ENCODE data around the gene CASK. TPM values are rescaled to one million over a fixed set of nuclear protein-coding genes. Genes with fewer than 3 reads are reported as not detected.

Gene CASK
- total RNA-seq, 1 experiment from 2014 or later: 54.6 TPM

DNA sequence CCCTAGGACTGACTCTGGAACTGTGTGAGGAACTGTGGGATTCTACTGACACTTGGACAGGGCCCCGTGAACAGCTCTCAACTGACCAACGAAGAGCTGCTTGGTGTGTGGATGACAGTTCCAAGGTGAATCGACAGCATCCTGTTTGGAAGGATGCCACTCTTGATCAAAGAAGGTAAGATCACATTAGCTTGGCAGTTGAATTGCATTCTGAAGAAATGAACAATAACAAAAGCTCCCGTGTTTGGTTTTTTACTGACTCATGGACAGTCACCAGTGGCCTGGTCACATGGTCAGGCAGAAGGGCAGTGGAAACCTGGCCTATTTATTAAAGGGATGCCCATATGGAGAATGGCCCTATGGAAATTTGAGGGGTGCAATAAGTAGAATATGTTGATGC, 267.7 kb downstream of the CASK start (continued):
- TF ChIP-seq EMX1 (CRISPR knock-in tag; IDR thresholded peaks at IDR 0.05): no peak
- no peak for TF ChIP-seq KAT7 (CRISPR knock-in tag; IDR thresholded peaks at IDR 0.05; ENCODE audit: borderline replicate concordance)
- TF ChIP-seq GABPB1 (CRISPR knock-in tag; IDR thresholded peaks at IDR 0.05): no peak

DNA sequence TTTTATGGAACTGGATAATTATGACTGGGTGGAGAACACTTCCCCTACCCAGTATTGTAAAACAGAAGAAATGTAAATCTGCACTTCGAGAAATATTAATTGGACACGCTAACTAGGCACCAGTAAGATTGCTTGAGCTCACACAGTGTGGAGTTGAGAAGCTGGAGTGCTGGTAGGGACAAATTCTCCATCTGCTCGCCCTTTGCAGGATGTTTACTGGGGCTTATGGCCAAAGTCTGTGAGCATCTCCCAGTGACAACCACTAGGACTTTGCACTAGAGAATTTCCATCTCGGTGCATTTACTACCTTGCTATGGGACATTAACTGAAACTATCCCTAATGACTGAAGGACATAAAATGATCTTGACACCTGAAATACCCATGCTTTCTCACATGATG, 268.3 kb downstream of the CASK start:
- no peak for DNase-seq (ENCODE audit: low spot score)
- CTCF ChIA-PET: no interaction called here
- Mint-ChIP-seq H3K27me3 (ENCODE audit: low read depth) (no peaks in the 10 kb centered on the region), H3K4me1 (peaks cover 15% of the 10 kb centered on the region), H3K9me3 (no peaks in the 10 kb centered on the region; the same call in 1 of the 2 replicates), H3K4me3 (no peak overlapping the region), H3K36me3 (peaks cover 42% of the 10 kb centered on the region), H3K27ac (no peak overlapping the region)
- TF ChIP-seq MYBL2 (CRISPR knock-in tag; IDR thresholded peaks at IDR 0.05): no peak
- no peak for TF ChIP-seq OVOL2 (CRISPR knock-in tag; IDR thresholded peaks at IDR 0.05; ENCODE audit: borderline replicate concordance)
- TF ChIP-seq CREM (CRISPR knock-in tag; IDR thresholded peaks at IDR 0.05): no peak
- no peak for TF ChIP-seq FOXJ3 (CRISPR knock-in tag; IDR thresholded peaks at IDR 0.05; ENCODE audit: borderline replicate concordance)
- TF ChIP-seq, protein P1, sequence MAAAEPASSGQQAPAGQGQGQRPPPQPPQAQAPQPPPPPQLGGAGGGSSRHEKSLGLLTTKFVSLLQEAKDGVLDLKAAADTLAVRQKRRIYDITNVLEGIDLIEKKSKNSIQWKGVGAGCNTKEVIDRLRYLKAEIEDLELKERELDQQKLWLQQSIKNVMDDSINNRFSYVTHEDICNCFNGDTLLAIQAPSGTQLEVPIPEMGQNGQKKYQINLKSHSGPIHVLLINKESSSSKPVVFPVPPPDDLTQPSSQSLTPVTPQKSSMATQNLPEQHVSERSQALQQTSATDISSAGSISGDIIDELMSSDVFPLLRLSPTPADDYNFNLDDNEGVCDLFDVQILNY (CRISPR knock-in tag; IDR thresholded peaks at IDR 0.05): no peak
- no peak for TF ChIP-seq SOX15 (CRISPR knock-in tag; IDR thresholded peaks at IDR 0.05)
- no peak for TF ChIP-seq CBFB (CRISPR knock-in tag; IDR thresholded peaks at IDR 0.05; ENCODE audit: low read depth)
- TF ChIP-seq ESRRA (CRISPR knock-in tag; IDR thresholded peaks at IDR 0.05; ENCODE audit: borderline replicate concordance): no peak
- TF ChIP-seq, protein P2, sequence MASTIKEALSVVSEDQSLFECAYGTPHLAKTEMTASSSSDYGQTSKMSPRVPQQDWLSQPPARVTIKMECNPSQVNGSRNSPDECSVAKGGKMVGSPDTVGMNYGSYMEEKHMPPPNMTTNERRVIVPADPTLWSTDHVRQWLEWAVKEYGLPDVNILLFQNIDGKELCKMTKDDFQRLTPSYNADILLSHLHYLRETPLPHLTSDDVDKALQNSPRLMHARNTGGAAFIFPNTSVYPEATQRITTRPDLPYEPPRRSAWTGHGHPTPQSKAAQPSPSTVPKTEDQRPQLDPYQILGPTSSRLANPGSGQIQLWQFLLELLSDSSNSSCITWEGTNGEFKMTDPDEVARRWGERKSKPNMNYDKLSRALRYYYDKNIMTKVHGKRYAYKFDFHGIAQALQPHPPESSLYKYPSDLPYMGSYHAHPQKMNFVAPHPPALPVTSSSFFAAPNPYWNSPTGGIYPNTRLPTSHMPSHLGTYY (CRISPR knock-in tag; IDR thresholded peaks at IDR 0.05): no peak
- TF ChIP-seq, protein P3, sequence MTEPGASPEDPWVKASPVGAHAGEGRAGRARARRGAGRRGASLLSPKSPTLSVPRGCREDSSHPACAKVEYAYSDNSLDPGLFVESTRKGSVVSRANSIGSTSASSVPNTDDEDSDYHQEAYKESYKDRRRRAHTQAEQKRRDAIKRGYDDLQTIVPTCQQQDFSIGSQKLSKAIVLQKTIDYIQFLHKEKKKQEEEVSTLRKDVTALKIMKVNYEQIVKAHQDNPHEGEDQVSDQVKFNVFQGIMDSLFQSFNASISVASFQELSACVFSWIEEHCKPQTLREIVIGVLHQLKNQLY (CRISPR knock-in tag; IDR thresholded peaks at IDR 0.05): no peak
- TF ChIP-seq CREB1 (CRISPR knock-in tag; IDR thresholded peaks at IDR 0.05): no peak
- TF ChIP-seq SP1 (CRISPR knock-in tag; conservative IDR thresholded peaks at IDR 0.05): no peak
- no peak for TF ChIP-seq ATF1 (CRISPR knock-in tag; IDR thresholded peaks at IDR 0.05)
- TF ChIP-seq, protein P4, sequence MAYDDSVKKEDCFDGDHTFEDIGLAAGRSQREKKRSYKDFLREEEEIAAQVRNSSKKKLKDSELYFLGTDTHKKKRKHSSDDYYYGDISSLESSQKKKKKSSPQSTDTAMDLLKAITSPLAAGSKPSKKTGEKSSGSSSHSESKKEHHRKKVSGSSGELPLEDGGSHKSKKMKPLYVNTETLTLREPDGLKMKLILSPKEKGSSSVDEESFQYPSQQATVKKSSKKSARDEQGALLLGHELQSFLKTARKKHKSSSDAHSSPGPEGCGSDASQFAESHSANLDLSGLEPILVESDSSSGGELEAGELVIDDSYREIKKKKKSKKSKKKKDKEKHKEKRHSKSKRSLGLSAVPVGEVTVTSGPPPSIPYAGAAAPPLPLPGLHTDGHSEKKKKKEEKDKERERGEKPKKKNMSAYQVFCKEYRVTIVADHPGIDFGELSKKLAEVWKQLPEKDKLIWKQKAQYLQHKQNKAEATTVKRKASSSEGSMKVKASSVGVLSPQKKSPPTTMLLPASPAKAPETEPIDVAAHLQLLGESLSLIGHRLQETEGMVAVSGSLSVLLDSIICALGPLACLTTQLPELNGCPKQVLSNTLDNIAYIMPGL (CRISPR knock-in tag; IDR thresholded peaks at IDR 0.05): no peak
- POLR2A ChIA-PET: no interaction called here
- no peak for ATAC-seq

DNA sequence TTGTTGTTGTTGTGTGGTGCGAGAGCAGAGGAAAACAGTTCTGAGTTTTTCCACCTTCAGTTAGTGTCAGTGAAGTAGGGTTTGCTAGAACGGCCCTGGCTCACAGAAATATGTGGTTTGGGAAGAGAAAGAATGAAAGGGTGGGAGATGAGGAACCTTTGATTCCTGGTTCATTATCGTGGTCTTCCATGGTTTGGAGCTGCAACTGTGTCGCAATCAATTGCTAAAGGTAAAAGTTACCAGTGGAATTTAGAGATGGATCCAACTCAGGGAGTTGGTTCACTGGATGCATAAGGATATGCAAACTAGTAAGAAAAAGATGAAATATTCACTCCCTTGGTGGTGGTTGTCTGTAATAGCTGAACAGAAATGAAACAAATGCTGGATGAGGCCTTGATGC, 270.2 kb downstream of the CASK start:
- CTCF ChIA-PET: no interaction called here
- ATAC-seq (no peak), DNase-seq (ENCODE audit: low spot score) (no peak)
- POLR2A ChIA-PET: no interaction called here
- H3K4me1 Mint-ChIP-seq: peaks cover 35% of the 10 kb centered on the region
- H3K36me3 Mint-ChIP-seq: peaks cover 40% of the 10 kb centered on the region
- no peaks in the 10 kb centered on the region; the same call in 1 of the 2 replicates for H3K9me3 Mint-ChIP-seq
- H3K27me3 Mint-ChIP-seq (ENCODE audit: low read depth): no peaks in the 10 kb centered on the region
- H3K4me3 Mint-ChIP-seq: no peak overlapping the region
- H3K27ac Mint-ChIP-seq: no peak overlapping the region
- TF ChIP-seq, protein P5, sequence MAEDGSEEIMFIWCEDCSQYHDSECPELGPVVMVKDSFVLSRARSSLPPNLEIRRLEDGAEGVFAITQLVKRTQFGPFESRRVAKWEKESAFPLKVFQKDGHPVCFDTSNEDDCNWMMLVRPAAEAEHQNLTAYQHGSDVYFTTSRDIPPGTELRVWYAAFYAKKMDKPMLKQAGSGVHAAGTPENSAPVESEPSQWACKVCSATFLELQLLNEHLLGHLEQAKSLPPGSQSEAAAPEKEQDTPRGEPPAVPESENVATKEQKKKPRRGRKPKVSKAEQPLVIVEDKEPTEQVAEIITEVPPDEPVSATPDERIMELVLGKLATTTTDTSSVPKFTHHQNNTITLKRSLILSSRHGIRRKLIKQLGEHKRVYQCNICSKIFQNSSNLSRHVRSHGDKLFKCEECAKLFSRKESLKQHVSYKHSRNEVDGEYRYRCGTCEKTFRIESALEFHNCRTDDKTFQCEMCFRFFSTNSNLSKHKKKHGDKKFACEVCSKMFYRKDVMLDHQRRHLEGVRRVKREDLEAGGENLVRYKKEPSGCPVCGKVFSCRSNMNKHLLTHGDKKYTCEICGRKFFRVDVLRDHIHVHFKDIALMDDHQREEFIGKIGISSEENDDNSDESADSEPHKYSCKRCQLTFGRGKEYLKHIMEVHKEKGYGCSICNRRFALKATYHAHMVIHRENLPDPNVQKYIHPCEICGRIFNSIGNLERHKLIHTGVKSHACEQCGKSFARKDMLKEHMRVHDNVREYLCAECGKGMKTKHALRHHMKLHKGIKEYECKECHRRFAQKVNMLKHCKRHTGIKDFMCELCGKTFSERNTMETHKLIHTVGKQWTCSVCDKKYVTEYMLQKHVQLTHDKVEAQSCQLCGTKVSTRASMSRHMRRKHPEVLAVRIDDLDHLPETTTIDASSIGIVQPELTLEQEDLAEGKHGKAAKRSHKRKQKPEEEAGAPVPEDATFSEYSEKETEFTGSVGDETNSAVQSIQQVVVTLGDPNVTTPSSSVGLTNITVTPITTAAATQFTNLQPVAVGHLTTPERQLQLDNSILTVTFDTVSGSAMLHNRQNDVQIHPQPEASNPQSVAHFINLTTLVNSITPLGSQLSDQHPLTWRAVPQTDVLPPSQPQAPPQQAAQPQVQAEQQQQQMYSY (CRISPR knock-in tag; IDR thresholded peaks at IDR 0.05): no peak
- no peak for TF ChIP-seq ZNF263 (CRISPR knock-in tag; IDR thresholded peaks at IDR 0.05; ENCODE audit: low read depth)
- TF ChIP-seq, protein P6, sequence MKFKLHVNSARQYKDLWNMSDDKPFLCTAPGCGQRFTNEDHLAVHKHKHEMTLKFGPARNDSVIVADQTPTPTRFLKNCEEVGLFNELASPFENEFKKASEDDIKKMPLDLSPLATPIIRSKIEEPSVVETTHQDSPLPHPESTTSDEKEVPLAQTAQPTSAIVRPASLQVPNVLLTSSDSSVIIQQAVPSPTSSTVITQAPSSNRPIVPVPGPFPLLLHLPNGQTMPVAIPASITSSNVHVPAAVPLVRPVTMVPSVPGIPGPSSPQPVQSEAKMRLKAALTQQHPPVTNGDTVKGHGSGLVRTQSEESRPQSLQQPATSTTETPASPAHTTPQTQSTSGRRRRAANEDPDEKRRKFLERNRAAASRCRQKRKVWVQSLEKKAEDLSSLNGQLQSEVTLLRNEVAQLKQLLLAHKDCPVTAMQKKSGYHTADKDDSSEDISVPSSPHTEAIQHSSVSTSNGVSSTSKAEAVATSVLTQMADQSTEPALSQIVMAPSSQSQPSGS (CRISPR knock-in tag; IDR thresholded peaks at IDR 0.05; ENCODE audit: borderline replicate concordance, low read depth): no peak
- TF ChIP-seq, protein P7, sequence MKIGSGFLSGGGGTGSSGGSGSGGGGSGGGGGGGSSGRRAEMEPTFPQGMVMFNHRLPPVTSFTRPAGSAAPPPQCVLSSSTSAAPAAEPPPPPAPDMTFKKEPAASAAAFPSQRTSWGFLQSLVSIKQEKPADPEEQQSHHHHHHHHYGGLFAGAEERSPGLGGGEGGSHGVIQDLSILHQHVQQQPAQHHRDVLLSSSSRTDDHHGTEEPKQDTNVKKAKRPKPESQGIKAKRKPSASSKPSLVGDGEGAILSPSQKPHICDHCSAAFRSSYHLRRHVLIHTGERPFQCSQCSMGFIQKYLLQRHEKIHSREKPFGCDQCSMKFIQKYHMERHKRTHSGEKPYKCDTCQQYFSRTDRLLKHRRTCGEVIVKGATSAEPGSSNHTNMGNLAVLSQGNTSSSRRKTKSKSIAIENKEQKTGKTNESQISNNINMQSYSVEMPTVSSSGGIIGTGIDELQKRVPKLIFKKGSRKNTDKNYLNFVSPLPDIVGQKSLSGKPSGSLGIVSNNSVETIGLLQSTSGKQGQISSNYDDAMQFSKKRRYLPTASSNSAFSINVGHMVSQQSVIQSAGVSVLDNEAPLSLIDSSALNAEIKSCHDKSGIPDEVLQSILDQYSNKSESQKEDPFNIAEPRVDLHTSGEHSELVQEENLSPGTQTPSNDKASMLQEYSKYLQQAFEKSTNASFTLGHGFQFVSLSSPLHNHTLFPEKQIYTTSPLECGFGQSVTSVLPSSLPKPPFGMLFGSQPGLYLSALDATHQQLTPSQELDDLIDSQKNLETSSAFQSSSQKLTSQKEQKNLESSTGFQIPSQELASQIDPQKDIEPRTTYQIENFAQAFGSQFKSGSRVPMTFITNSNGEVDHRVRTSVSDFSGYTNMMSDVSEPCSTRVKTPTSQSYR (CRISPR knock-in tag; IDR thresholded peaks at IDR 0.05): no peak
- TF ChIP-seq ELF4 (CRISPR knock-in tag; IDR thresholded peaks at IDR 0.05; ENCODE audit: low read depth): no peak
- TF ChIP-seq NFYB (CRISPR knock-in tag; conservative IDR thresholded peaks at IDR 0.05; ENCODE audit: low read depth): no peak

Data from WTC11 (cell line).